CD4-positive, alpha-beta memory T cell (primary cell): ENCODE results near the gene ADGRE1. TPM values are rescaled to one million over a fixed set of nuclear protein-coding genes. Genes with fewer than 3 reads are reported as not detected.

ENCODE experiments used
- CTCF ChIA-PET: fragments of 350-600 bp; sonication (Branson Sonifier 250); formaldehyde crosslinking; loops from one replicate; lab custom pipeline; 2021; ENCODE audit warnings: inconsistent platforms; ENCODE audit not compliant: partially characterized antibody; lab: Charles Lee
- POLR2A ChIA-PET: fragments of 350-600 bp; sonication (Branson Sonifier 250); formaldehyde crosslinking; loops from one replicate; lab custom pipeline; 2021; ENCODE audit not compliant: partially characterized antibody; lab: Charles Lee
- DNase-seq, 5 donors: peaks; one replicate each; pipeline versions ENCODE4 v3.0.0 to v3.0.0-alpha.2; 2020 to 2022; ENCODE audit warnings: mixed read lengths in 1 of 5
- H3K27ac ChIP-seq: one replicate; pipeline ENCODE4 v1.7.0; 2013; ENCODE audit warnings: low read depth, low read length
- H3K27me3 ChIP-seq: 2 replicates; pipeline ENCODE4 v1.7.0; 2013; ENCODE audit warnings: mild to moderate bottlenecking, low read length, moderate library complexity; ENCODE audit not compliant: insufficient read depth
- H3K36me3 ChIP-seq: 2 replicates; pipeline ENCODE4 v1.7.0; 2013; ENCODE audit warnings: mild to moderate bottlenecking, low read length, moderate library complexity; ENCODE audit not compliant: insufficient read depth
- H3K4me1 ChIP-seq: 2 replicates; pipeline ENCODE4 v1.7.0; 2013; ENCODE audit warnings: mild to moderate bottlenecking, low read length, moderate library complexity; ENCODE audit not compliant: insufficient read depth
- H3K4me3 ChIP-seq, 2 donors: one replicate each; pipeline ENCODE4 v1.7.0; 2013; ENCODE audit warnings: low read length in 2 of 2, mild to moderate bottlenecking in 1 of 2
- H3K9me3 ChIP-seq, 2 donors: one replicate each; pipeline ENCODE4 v1.7.0; 2013; ENCODE audit warnings: low read length in 2 of 2, control low read depth in 1 of 2; ENCODE audit not compliant: control insufficient read depth in 1 of 2
- H3K27ac Mint-ChIP-seq, 7 donors: one replicate each; pipeline ENCODE4 v1.8.0; 2020 to 2021; ENCODE audit warnings: mixed read lengths in 7 of 7, mild to moderate bottlenecking in 6 of 7, inconsistent platforms in 3 of 7, moderate library complexity in 3 of 7
- H3K27me3 Mint-ChIP-seq, 2 donors: one replicate each; pipeline ENCODE4 v1.8.0; 2020 to 2021; ENCODE audit warnings: mixed read lengths in 2 of 2
- H3K36me3 Mint-ChIP-seq, 2 donors: one replicate each; pipeline ENCODE4 v1.8.0; 2020 to 2021; ENCODE audit warnings: mixed read lengths in 2 of 2, inconsistent platforms in 1 of 2, mild to moderate bottlenecking in 1 of 2
- H3K4me1 Mint-ChIP-seq, 4 donors: one replicate each; pipeline ENCODE4 v1.8.0; 2020 to 2021; ENCODE audit warnings: mixed read lengths in 4 of 4, mild to moderate bottlenecking in 1 of 4
- H3K4me3 Mint-ChIP-seq, 8 donors: one replicate each; pipeline ENCODE4 v1.8.0; 2020 to 2021; ENCODE audit warnings: mixed read lengths in 8 of 8, mild to moderate bottlenecking in 7 of 8, moderate library complexity in 6 of 8, inconsistent platforms in 3 of 8
- H3K9me3 Mint-ChIP-seq, 8 donors: one replicate each; pipeline ENCODE4 v1.8.0; 2020 to 2021; ENCODE audit warnings: mixed read lengths in 8 of 8, mild to moderate bottlenecking in 5 of 8, inconsistent platforms in 3 of 8, moderate library complexity in 1 of 8
- intact Hi-C: fragments of 100-400 bp; cut with micrococcal nuclease; formaldehyde crosslinking; loops from one replicate; pipeline ENCODE4 v1.15.1; 2023
- polyA plus RNA-seq, 2 donors: library from polyadenylated mRNA; unstranded; fragments of 300-500 nt; fragmentation: Illumina TruSeq; gene quantifications; one replicate each; pipeline ENCODE4 v1.2.3, GENCODE V29; 2021
- total RNA-seq, 2 experiments: library from RNA; stranded (reverse); gene quantifications; one replicate each; pipeline ENCODE4 v1.2.3, GENCODE V29; 2021

The ADGRE1 gene
- total and polyA plus RNA-seq, 4 experiments from 2014 or later, result 2.9 to 10.6 (median 9.3) TPM

GRCh38 chr19:6911523-6911922, 24.1 kb downstream of the ADGRE1 start:
- H3K9me3 ChIP-seq, result peaks cover 0 to 12% of the 10 kb centered on the region in 2 donors
- no peak overlapping the region for H3K27ac ChIP-seq
- CTCF ChIA-PET, result no interaction called here
- peaks cover 4 to 33% (median 24%) of the 10 kb centered on the region in 8 donors for H3K9me3 Mint-ChIP-seq
- peaks cover 0 to 3% (median 0%) of the 10 kb centered on the region in 4 donors for H3K4me1 Mint-ChIP-seq
- intact Hi-C loops, result no loop called here
- POLR2A ChIA-PET, result no interaction called here
- H3K27me3 Mint-ChIP-seq, result no peaks in the 10 kb centered on the region
- H3K4me1 ChIP-seq, result no peaks in the 10 kb centered on the region
- H3K36me3 ChIP-seq, result no peaks in the 10 kb centered on the region
- no peaks in the 10 kb centered on the region for H3K27me3 ChIP-seq
- no peak overlapping the region for H3K27ac Mint-ChIP-seq
- H3K4me3 Mint-ChIP-seq, result no peak overlapping the region
- no peak overlapping the region for H3K4me3 ChIP-seq
- H3K36me3 Mint-ChIP-seq, result peaks cover 2 to 22% of the 10 kb centered on the region in 2 donors
- no peak for DNase-seq

GRCh38 chr19:6914321-6914720, 26.9 kb downstream of the ADGRE1 start:
- Histone ChIP-seq H3K4me3 (no peak overlapping the region), H3K36me3 (no peaks in the 10 kb centered on the region), H3K27me3 (no peaks in the 10 kb centered on the region), H3K27ac (no peak overlapping the region), H3K4me1 (no peaks in the 10 kb centered on the region), H3K9me3 (peaks cover 0 to 8% of the 10 kb centered on the region in 2 donors)
- DNase-seq, result no peak
- Mint-ChIP-seq H3K36me3 (peaks cover 0 to 13% of the 10 kb centered on the region in 2 donors), H3K4me1 (peaks cover 0 to under 1% (median 0%) of the 10 kb centered on the region in 4 donors), H3K4me3 (no peak overlapping the region), H3K27me3 (no peaks in the 10 kb centered on the region), H3K27ac (peak overlapping the region in 1 of 7 donors; percentile 49), H3K9me3 (peaks cover 4 to 15% (median 10%) of the 10 kb centered on the region in 8 donors)
- POLR2A ChIA-PET, result interaction anchor here (0.8 to 1.2 kb wide), 2 partner anchors 24 to 25 kb away, joined by 3 to 4 read pairs; no protein-coding TSS in a partner anchor
- intact Hi-C loops, result no loop called here
- CTCF ChIA-PET, result interaction anchor here (1.0 kb wide), 1 partner anchor 24 kb away, joined by 3 read pairs; no protein-coding TSS in a partner anchor

- H3K9me3 Mint-ChIP-seq, result peaks cover 4 to 15% (median 10%) of the 10 kb centered on the region in 8 donors
- Histone ChIP-seq H3K27me3 (no peaks in the 10 kb centered on the region), H3K9me3 (peaks cover 0 to 8% of the 10 kb centered on the region in 2 donors), H3K4me1 (no peaks in the 10 kb centered on the region), H3K4me3 (no peak overlapping the region), H3K27ac (no peak overlapping the region), H3K36me3 (no peaks in the 10 kb centered on the region)
- H3K36me3 Mint-ChIP-seq, result peaks cover 0 to 12% of the 10 kb centered on the region in 2 donors
- no peaks in the 10 kb centered on the region for H3K27me3 Mint-ChIP-seq
- no peaks in the 10 kb centered on the region for H3K4me1 Mint-ChIP-seq
- intact Hi-C loops, result no loop called here
- ChIA-PET CTCF (interaction anchor here (1.1 kb wide), 1 partner anchor 53 kb away, joined by 3 read pairs; no protein-coding TSS in a partner anchor), POLR2A (no interaction called here)
- H3K27ac Mint-ChIP-seq, result no peak overlapping the region
- no peak overlapping the region for H3K4me3 Mint-ChIP-seq
- DNase-seq, result no peak
Measured at GRCh38 chr19:6916952-6917351, 29.6 kb downstream of the ADGRE1 start.

- Mint-ChIP-seq H3K27ac (peak overlapping the region in 2 of 7 donors; percentile 24 to 90), H3K4me1 (peaks cover 7 to 16% (median 13%) of the 10 kb centered on the region in 4 donors), H3K27me3 (no peaks in the 10 kb centered on the region), H3K36me3 (peaks cover 14 to 21% of the 10 kb centered on the region in 2 donors), H3K9me3 (peaks cover 0 to 31% (median 17%) of the 10 kb centered on the region in 8 donors), H3K4me3 (peak overlapping the region in 1 of 8 donors; percentile 86)
- H3K27ac ChIP-seq, result no peak overlapping the region
- H3K36me3 ChIP-seq, result no peaks in the 10 kb centered on the region
- ChIA-PET POLR2A (no interaction called here), CTCF (interaction anchor here (0.6 to 3.2 kb wide), 4 partner anchors 35 to 408 kb away, joined by 3 to 24 read pairs (median 10); no protein-coding TSS in a partner anchor)
- H3K27me3 ChIP-seq, result no peaks in the 10 kb centered on the region
- H3K4me1 ChIP-seq, result peaks cover 14% of the 10 kb centered on the region
- no peaks in the 10 kb centered on the region for H3K9me3 ChIP-seq
- DNase-seq, result no peak
- intact Hi-C loops, result no loop called here
- H3K4me3 ChIP-seq, result no peak overlapping the region
Measured at GRCh38 chr19:6925386-6925785, 38.0 kb downstream of the ADGRE1 start.

GRCh38 chr19:6925801-6926751, 38.7 kb downstream of the ADGRE1 start:
- H3K9me3 Mint-ChIP-seq, result peaks cover 0 to 38% (median 20%) of the 10 kb centered on the region in 8 donors
- H3K4me3 ChIP-seq, result peak overlapping the region; percentile 24 to 60
- POLR2A ChIA-PET, result interaction anchor here (0.6 to 0.8 kb wide), 2 partner anchors 36 to 155 kb away, joined by 4 to 5 read pairs; no protein-coding TSS in a partner anchor
- CTCF ChIA-PET, result interaction anchor here (0.6 to 3.2 kb wide), 6 partner anchors 36 to 408 kb away, joined by 3 to 24 read pairs (median 4); no protein-coding TSS in a partner anchor
- H3K9me3 ChIP-seq, result no peaks in the 10 kb centered on the region
- no peaks in the 10 kb centered on the region for H3K27me3 Mint-ChIP-seq
- peaks cover 14% of the 10 kb centered on the region for H3K4me1 ChIP-seq
- peaks cover 7 to 16% (median 13%) of the 10 kb centered on the region in 4 donors for H3K4me1 Mint-ChIP-seq
- H3K36me3 ChIP-seq, result no peaks in the 10 kb centered on the region
- intact Hi-C loops, result no loop called here
- H3K36me3 Mint-ChIP-seq, result peaks cover 15 to 24% of the 10 kb centered on the region in 2 donors
- H3K4me3 Mint-ChIP-seq, result peak overlapping the region; percentile 48 to 92 (median 80)
- peak; percentile 8 to 63 (median 22) for DNase-seq
- H3K27me3 ChIP-seq, result no peaks in the 10 kb centered on the region
- H3K27ac ChIP-seq, result peak overlapping the region; percentile 13
- H3K27ac Mint-ChIP-seq, result peak overlapping the region; percentile 24 to 90 (median 86)

- CTCF ChIA-PET, result interaction anchor here (0.8 to 1.2 kb wide), 3 partner anchors 12 to 66 kb away, joined by 3 to 5 read pairs (median 3); no protein-coding TSS in a partner anchor
- no peak overlapping the region for H3K4me3 Mint-ChIP-seq
- POLR2A ChIA-PET, result interaction anchor here (1.0 kb wide), 1 partner anchor 40 kb away, joined by 3 read pairs; no protein-coding TSS in a partner anchor
Measured at GRCh38 chr19:6930190-6930589, 42.8 kb downstream of the ADGRE1 start.

More at GRCh38 chr19:6930190-6930589, 42.8 kb downstream of the ADGRE1 start:
- no peak overlapping the region for H3K27ac Mint-ChIP-seq
- Histone ChIP-seq H3K27me3 (no peaks in the 10 kb centered on the region), H3K36me3 (no peaks in the 10 kb centered on the region), H3K27ac (no peak overlapping the region), H3K4me3 (no peak overlapping the region), H3K4me1 (peaks cover 14% of the 10 kb centered on the region), H3K9me3 (no peaks in the 10 kb centered on the region)
- H3K36me3 Mint-ChIP-seq, result peaks cover 20 to 24% of the 10 kb centered on the region in 2 donors
- peaks cover 0 to 36% (median 18%) of the 10 kb centered on the region in 8 donors for H3K9me3 Mint-ChIP-seq
- intact Hi-C loops, result no loop called here
- H3K4me1 Mint-ChIP-seq, result peaks cover 6 to 16% (median 10%) of the 10 kb centered on the region in 4 donors
- no peaks in the 10 kb centered on the region for H3K27me3 Mint-ChIP-seq
- DNase-seq, result no peak
